ENCODE results near the gene USPL1.
"Not testable (repeated sequence)": the region's sequence is repeated elsewhere in the genome, so short reads cannot be mapped to it uniquely, and the experiment has no call there.

The USPL1 gene

GRCh38 chr13:30615866-30616541 lies 1.7 kb upstream of the USPL1 start:
- in situ Hi-C loops (cut with HindIII; ENCODE audit: low sequenced_read_pairs) = no loop called here

- in situ Hi-C loops (cut with HindIII; ENCODE audit: low sequenced_read_pairs) = no loop called here
Measured at GRCh38 chr13:30616927-30617314, 799 bp upstream of the USPL1 start.

- in situ Hi-C loops (cut with HindIII; ENCODE audit: low sequenced_read_pairs) = no loop called here
Measured at GRCh38 chr13:30618186-30618929, 638 bp downstream of the USPL1 start.

GRCh38 chr13:30618930-30619279 lies 1.2 kb downstream of the USPL1 start:
- in situ Hi-C loops (cut with HindIII; ENCODE audit: low sequenced_read_pairs) = no loop called here

- in situ Hi-C loops (cut with HindIII; ENCODE audit: low sequenced_read_pairs) = no loop called here
Measured at GRCh38 chr13:30619731-30620130, 2.0 kb downstream of the USPL1 start.

GRCh38 chr13:30620941-30621340 lies 3.2 kb downstream of the USPL1 start:
- in situ Hi-C loops (cut with HindIII; ENCODE audit: low sequenced_read_pairs) = no loop called here

- in situ Hi-C loops (cut with HindIII; ENCODE audit: low sequenced_read_pairs) = no loop called here
Measured at GRCh38 chr13:30622551-30622950, 4.8 kb downstream of the USPL1 start.

DNA sequence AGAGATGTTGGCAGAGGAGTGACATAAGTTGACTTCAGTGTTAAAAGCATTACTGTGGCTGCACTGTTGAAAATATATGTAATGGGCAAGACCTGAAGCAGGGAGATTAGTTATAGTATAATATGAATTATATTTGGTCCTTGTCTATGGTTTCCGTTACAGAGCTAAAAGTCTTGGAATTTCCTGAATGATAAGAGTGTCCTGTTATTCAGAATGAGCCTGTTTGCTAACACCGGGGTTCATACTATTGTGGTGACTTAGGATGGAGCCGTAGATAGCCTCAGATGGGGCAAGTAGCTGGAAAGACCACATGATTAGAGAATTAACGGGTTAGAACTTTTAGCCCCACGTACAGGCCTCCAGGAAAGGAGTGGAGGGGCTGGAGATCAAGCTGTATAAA lies 5.7 kb downstream of the USPL1 start:
- in situ Hi-C loops (cut with HindIII; ENCODE audit: low sequenced_read_pairs) = no loop called here

DNA sequence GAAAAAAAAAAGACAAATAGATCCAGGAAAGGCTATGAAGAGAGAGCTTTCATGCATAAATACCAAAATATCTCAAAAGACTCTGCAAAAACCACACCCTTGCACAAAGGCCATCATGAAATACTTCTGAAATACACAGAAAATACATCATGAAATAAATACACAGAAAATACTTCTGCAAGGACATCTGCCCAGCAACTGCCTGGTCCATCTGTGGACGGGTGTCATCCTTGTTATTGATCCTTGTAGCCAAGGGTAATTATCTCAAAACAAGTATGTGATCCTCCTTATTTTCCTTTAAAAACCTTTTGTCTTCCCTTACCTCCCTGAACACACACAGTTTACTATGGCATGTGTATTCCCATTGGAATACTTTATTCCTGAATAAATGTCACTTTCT lies 6.9 kb downstream of the USPL1 start:
- in situ Hi-C loops (cut with HindIII; ENCODE audit: low sequenced_read_pairs) = no loop called here

DNA sequence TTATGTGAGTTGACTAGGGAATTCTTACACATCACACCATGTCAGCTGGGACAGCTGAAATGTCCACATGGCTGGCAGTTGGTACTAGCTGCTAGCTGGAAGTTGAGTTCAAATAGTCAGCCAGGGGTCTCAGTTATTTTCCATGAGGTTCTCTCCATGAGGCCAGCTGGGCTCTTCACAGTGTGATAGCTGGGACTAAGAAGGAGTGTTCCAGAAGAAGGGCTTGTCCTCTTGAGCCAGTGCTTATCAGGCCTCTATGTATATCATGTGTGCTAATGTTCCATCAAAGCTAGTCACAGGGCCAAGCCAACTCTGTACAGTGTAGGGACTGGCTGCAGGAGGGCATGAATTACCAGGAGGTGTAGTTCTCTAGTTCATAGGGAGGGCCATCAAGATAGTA lies 11.8 kb downstream of the USPL1 start:
- in situ Hi-C loops (cut with HindIII; ENCODE audit: low sequenced_read_pairs) = no loop called here

DNA sequence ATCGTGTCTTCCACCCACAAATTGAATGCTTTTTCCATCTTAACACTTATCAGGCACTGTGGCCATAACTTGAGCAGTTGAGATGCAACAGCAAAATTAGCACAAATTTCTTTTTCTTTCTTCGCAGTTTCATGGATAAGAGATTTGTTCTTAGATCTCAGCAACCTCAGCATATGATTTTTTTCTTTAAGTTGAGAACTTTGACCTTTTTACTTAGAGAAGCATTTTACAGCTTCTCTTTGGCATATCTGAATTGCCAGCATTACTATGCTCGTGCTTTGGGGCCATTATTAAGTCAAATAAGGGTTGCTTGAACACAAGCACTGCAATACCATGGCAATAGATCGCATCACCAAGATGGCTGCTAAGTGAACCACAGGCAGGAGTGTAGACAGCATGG lies 16.1 kb downstream of the USPL1 start:
- in situ Hi-C loops (cut with HindIII; ENCODE audit: low sequenced_read_pairs) = no loop called here

DNA sequence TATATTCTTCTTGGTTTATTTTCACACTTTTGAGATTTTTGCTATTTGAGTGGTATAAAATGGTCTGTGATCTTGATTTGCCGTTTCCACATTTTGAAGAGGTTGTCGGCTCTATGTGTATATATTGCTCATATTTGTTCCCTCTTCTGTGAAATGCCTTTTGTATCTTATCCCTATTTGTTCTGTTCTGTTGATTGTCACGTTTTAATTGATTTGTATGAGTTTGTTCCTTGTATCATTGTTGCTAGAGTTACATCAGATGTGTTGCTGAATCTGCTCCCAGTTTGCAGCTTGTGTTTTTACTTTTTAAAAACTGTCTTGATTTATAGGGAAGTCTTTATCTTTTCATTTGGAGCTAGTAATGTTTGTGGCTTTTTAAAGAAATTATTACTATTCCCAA lies 17.1 kb downstream of the USPL1 start:
- in situ Hi-C loops (cut with HindIII; ENCODE audit: low sequenced_read_pairs) = no loop called here

- in situ Hi-C loops (cut with HindIII; ENCODE audit: low sequenced_read_pairs) = no loop called here
Measured at GRCh38 chr13:30638301-30638700, 20.6 kb downstream of the USPL1 start.

- in situ Hi-C loops (cut with HindIII; ENCODE audit: low sequenced_read_pairs) = no loop called here
Measured at GRCh38 chr13:30639671-30640070, 22.0 kb downstream of the USPL1 start.

DNA sequence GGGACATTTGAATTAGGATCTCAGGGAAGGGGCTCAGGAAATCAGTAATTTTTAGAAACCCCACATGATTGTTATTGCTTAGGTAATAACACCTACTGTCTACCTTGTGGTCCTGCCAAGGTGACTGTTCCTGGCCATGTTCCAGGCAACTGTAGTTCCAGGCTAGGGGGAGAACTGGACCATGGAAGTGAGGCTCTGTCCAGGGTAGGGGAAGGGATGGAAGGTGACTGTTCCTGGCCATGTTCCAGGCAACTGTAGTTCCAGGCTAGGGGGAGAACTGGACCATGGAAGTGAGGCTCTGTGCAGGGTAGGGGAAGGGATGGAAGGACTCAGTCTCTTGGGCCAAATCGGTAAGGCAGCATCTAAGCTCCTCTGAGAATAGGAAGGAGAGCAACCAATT lies 23.5 kb downstream of the USPL1 start:
- in situ Hi-C loops (cut with HindIII; ENCODE audit: low sequenced_read_pairs) = not testable (repeated sequence)

DNA sequence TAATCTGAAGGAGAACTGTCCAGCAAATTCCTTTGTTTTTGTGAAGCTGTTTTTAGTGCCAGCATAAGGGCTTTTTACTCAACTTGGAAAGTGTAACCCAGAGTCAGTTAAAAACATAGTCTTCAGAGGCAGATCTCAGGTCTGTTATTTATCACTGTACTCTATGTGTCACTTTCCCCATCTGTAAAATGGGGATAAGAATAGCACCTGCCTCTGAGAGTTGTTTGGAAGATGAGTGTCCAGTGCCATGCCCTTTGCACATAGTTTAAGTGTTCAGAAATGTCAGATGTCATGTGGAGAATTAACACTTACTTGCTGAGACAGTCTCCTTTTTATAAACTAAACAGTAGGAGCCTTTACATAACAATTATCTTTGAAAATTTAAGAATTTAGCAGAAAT lies 27.9 kb downstream of the USPL1 start:
- in situ Hi-C loops (cut with HindIII; ENCODE audit: low sequenced_read_pairs) = no loop called here

GRCh38 chr13:30647420-30647819 lies 29.7 kb downstream of the USPL1 start:
- in situ Hi-C loops (cut with HindIII; ENCODE audit: low sequenced_read_pairs) = no loop called here

- in situ Hi-C loops (cut with HindIII; ENCODE audit: low sequenced_read_pairs) = no loop called here
Measured at GRCh38 chr13:30647824-30648521, 30.3 kb downstream of the USPL1 start.

DNA sequence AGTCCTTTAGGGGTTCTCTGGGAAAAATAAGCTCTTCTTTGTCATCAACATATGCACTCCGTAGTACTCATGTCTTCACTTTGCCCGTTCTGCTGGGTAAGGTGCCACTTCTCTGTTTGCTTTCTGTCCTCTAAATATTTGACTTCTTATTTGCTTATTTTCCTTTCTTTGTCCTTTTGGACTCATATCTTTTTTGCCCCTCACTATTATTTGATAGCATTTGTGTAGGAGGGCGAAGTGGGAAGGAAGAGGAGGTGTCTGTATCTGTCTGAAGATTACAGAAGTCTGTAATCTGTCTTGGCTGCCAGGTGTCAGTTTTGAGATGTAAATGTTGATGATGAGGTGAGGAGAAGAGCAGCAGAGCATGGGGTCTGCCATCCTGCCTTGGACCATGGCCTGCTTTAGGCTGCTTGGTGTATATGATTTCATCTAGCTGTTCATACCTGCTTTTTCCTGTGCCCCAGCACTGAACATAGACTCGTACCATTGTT lies 30.8 kb downstream of the USPL1 start:
- in situ Hi-C loops (cut with HindIII; ENCODE audit: low sequenced_read_pairs) = no loop called here

DNA sequence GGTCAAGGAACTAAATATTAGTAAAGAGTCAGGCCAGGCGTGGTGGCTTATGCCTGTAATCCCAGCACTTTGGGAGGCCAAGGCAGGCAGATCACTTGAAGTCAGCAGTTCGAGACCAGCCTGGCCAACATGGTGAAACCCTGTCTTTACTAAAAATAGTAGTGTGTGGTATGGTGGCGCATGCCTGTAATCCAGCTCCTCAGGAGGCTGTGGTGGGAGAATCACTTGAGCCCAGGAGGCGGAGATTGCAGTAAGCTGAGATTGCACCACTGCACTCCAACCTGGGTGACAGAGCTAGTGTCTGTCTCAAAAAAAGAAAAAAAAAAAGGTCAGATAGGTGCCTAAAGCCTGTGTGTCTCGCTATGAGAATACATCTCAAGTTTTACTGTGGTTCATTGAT lies 33.9 kb downstream of the USPL1 start:
- in situ Hi-C loops (cut with HindIII; ENCODE audit: low sequenced_read_pairs) = not testable (repeated sequence)

GRCh38 chr13:30652746-30653386 lies 35.1 kb downstream of the USPL1 start:
- in situ Hi-C loops (cut with HindIII; ENCODE audit: low sequenced_read_pairs) = no loop called here
